GM18951 (cell line): ENCODE results near the gene SIM2.

Experiments used
- POLR2A ChIP-seq: IDR thresholded peaks from 4 replicates; pipeline ENCODE4 v1.6.1; 2011; ENCODE audit warnings: mild to moderate bottlenecking; ENCODE audit not compliant: insufficient read length, insufficient read depth; ENCODE audit errors: extremely low read depth
- in situ Hi-C: fragments of 300-500 bp; cut with MboI; formaldehyde crosslinking; loops from one replicate; pipeline ENCODE4 v1.12.0; 2022; ENCODE audit warnings: low sequenced_read_pairs, mixed read lengths, inconsistent platforms; ENCODE audit not compliant: unreplicated experiment

SIM2 gene

DNA sequence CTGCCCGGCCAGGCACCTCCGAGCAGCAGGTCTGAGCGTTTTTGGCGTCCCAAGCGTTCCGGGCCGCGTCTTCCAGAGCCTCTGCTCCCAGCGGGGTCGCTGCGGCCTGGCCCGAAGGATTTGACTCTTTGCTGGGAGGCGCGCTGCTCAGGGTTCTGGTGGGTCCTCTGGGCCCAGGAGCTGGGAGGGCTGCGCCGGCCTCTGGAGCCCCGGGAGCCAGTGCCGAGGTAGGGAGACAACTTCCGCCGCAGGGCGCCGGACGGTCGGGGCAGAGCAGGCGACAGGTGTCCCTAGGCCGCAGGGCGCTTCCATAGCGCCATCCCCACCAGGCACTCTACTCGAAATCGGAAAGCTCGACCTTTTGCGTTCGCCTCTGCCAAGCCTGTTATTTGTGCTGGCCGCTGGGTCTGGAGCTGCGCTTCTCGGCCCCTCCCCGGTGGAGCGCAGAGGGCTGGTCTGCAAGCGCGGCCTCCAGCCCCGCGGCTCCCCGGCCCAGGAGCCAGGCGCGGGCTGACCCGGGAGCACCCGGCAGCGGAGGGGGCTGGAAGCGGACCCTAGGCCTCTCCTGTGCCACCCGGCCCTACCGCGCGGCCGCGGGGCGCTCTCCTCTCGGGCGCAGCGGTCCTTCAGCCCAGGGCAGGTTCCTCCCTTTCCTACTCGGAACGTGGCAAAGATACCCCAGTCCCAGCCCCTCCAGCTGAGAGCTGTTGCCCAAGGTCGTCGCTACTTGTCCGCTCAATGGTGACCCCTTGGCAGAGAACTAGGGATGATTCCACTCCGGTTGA lies 2.2 kb downstream of the SIM2 start:
- no peak for TF ChIP-seq POLR2A
- in situ Hi-C loops = no loop called here

- in situ Hi-C loops = no loop called here
Measured at GRCh38 chr21:36701756-36702621, 3.1 kb downstream of the SIM2 start.

GRCh38 chr21:36702622-36702968 lies 3.7 kb downstream of the SIM2 start:
- in situ Hi-C loops = no loop called here

More at GRCh38 chr21:36701756-36702621, 3.1 kb downstream of the SIM2 start:
- no peak for TF ChIP-seq POLR2A

DNA sequence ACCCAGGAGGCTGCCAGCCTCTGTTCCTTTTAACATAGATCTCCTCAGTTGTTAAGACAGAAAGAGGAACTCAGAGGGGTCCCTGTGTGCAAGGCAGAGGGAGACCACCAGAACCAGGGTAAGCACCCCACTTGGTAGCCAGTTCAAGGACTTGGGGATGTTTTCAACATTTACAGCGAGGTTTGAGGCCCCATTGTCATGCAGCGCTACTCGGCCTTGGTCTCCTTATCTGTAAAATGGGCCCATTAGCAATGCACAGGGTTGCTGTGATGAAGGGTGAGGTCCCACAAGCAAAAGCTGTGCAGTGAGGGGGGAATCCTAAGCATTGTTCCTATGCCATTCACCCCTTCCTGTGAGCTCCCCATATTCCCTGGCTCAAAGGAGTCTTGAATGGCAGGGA lies 4.2 kb downstream of the SIM2 start:
- in situ Hi-C loops = no loop called here
- no peak for TF ChIP-seq POLR2A

More at GRCh38 chr21:36702622-36702968, 3.7 kb downstream of the SIM2 start:
- TF ChIP-seq POLR2A = no peak

- in situ Hi-C loops = no loop called here
Measured at GRCh38 chr21:36703626-36704280, 4.8 kb downstream of the SIM2 start.

DNA sequence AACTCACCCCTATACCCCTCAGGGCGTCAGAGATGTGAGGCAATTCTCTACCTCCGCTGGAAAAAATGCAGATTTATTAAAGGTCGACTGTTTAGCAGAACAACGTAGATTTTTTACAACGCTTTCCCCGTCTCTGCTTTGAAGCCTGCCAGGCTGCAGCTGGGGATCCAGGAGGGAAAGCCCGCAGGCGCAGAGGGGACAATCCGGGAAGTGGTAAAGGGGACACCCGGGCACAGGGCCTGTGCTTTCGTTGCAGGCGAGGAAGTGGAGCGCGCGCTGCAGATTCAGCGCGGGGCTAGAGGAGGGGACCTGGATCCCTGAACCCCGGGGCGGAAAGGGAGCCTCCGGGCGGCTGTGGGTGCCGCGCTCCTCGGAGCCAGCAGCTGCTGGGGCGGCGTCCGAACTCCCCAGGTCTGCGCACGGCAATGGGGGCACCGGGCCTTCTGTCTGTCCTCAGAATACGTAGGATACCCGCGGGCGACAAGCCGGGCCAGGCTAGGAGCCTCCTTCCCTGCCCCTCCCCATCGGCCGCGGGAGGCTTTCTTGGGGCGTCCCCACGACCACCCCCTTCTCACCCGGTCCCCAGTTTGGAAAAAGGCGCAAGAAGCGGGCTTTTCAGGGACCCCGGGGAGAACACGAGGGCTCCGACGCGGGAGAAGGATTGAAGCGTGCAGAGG lies 5.5 kb downstream of the SIM2 start:
- no peak for TF ChIP-seq POLR2A
- in situ Hi-C loops = no loop called here

More at GRCh38 chr21:36703626-36704280, 4.8 kb downstream of the SIM2 start:
- no peak for TF ChIP-seq POLR2A

DNA sequence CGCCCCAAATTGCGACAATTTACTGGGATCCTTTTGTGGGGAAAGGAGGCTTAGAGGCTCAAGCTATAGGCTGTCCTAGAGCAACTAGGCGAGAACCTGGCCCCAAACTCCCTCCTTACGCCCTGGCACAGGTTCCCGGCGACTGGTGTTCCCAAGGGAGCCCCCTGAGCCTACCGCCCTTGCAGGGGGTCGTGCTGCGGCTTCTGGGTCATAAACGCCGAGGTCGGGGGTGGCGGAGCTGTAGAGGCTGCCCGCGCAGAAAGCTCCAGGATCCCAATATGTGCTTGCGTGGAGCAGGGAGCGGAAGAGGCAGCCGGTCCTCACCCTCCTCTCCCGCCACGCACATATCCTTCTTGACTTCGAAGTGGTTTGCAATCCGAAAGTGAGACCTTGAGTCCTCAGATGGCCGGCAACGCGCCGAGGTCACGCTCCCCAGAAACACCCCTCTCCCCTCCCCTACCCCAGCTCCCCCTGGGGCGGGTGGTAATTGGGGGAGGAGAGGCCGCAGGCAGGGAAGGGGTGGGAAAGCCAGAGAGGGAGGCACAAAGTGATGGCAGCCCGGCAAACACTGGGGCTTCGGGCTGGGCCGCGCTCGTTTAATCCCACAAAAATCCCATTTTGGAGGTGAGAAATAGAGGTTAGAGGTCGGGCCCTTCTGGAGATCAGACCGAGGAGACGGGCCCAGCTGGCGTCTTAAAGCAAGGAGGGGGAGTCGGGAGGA lies 6.2 kb downstream of the SIM2 start:
- no peak for TF ChIP-seq POLR2A
- in situ Hi-C loops = no loop called here

DNA sequence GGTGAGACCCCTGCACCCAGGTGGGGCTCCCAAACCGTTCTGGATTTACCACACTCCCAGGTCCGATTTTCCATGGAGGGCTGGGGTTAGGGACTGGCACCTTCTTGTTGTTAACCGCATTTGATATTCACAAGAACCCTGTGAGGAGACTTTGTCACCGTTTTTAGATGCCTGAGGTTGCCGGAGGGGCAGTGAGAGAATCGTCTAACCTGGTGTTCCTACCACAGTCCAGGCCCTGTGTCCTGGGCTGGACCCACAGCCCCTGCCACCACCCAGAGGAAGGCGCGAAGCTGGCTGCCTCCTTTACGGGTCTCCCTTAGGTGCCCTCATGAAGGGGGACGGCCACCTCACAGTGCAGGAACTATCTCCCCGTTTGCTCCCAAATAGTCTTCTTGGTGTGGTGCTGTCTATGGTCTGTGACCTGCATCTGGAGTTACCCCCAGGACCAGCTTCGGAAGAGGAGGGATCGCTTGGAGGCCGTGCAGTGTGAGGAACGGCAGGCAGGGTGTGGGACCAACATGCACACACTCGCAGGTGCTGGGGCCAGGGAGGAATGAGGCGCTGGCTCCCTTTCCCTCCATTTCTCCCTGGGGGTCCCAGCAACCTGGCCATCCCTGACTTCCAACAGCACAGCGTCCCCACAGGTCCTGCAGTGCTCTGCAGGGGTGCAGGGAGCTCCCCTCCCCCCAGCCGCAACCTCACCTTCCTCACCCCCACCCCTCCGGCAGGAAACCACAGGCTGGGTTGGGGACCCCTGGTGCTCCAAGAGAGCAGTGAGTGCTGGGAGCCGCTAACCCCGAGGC lies 7.0 kb downstream of the SIM2 start:
- no peak for TF ChIP-seq POLR2A
- in situ Hi-C loops = no loop called here

DNA sequence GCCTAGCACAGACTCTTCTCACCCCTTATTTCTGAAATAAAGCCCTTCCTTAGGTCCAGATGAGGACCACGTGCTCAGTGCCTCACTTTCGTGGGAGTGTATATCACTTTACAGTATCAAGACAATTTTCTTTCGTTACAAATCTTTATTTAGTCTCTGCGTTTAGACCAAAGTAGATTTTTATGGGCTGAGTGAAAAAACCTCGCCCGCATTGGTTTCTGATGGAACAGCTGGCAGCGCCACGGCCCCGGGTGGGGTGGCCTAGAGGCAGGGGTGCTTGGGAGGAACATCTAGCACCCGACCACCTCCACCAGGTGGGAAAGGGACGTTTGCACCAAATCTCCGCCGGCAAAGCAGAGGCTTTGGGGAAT lies 7.6 kb downstream of the SIM2 start:
- TF ChIP-seq POLR2A = no peak
- in situ Hi-C loops = no loop called here

- in situ Hi-C loops = no loop called here
Measured at GRCh38 chr21:36706951-36707762, 8.2 kb downstream of the SIM2 start.

GRCh38 chr21:36707763-36708285 lies 8.9 kb downstream of the SIM2 start:
- no peak for TF ChIP-seq POLR2A
- in situ Hi-C loops = no loop called here

More at GRCh38 chr21:36706951-36707762, 8.2 kb downstream of the SIM2 start:
- TF ChIP-seq POLR2A = no peak
